ENCODE data around the gene SYNPO2. TPM values are rescaled to one million over a fixed set of nuclear protein-coding genes. Genes with fewer than 3 reads are reported as not detected.

Gene SYNPO2
- total and polyA plus RNA-seq, 10 of the 15 experiments (the other 5 are each of a cell fraction or from before 2014, with no cell fraction given): 0.04 to 0.34 (median 0.28) TPM

DNA sequence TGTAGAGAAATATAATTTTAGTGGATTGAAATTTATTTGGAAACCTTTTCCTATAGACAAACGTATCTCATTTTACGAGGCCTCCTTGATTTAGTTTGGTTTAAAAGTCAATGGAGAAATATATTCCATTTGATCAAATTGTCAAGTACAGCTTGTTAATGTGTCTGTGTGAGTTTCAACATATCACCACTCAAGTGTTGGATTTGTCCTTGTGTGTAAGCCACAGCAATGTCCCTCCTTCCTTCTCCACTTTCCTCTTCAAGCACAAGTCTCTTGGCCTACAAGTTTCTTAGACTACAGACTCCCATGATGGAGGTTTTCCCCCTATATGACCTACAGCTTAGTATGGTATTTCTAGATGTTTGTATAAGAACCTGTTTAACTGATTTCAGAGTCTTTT, 104.7 kb downstream of the SYNPO2 start:
- in situ Hi-C loops (cut with MboI) (no loop called here), intact Hi-C loops (cut with micrococcal nuclease; ENCODE audit: unreplicated experiment) (no loop called here)
- ChIA-PET SMC1A (ENCODE audit: uncharacterized antibody, unreplicated experiment) (no interaction called here), RAD21 (ENCODE audit: unreplicated experiment) (no interaction called here), POLR2A (no interaction called here), CTCF (interaction anchor here (1.6 kb wide), 1 partner anchor 10 kb away, joined by 4 read pairs; no protein-coding TSS in a partner anchor)
- Histone ChIP-seq H3K9ac (ENCODE audit: control insufficient read depth, insufficient read depth, low read length) (no peak overlapping the region), H3K9me3 (replicated peaks; ENCODE audit: control insufficient read depth, insufficient read depth, low read length) (no peaks in the 10 kb centered on the region), H3K27me3 (replicated peaks in 1 of 2; ENCODE audit: control insufficient read depth in 2 of 2, insufficient read depth in 2 of 2, low read length in 1 of 2) (no peaks in the 10 kb centered on the region; a peak in 2 of 4 replicates), H3K4me2 (ENCODE audit: control insufficient read depth, insufficient read depth) (no peak overlapping the region), H3K79me2 (ENCODE audit: control insufficient read depth, insufficient read depth, low read length) (no peaks in the 10 kb centered on the region), H3K4me3 (no peak overlapping the region), H3K4me1 (ENCODE audit: control insufficient read depth, insufficient read depth, low read length) (no peaks in the 10 kb centered on the region), H3K27ac (ENCODE audit: control insufficient read depth, insufficient read depth) (no peak overlapping the region), H4K20me1 (ENCODE audit: control insufficient read depth, insufficient read depth) (no peaks in the 10 kb centered on the region), H3K36me3 (ENCODE audit: control insufficient read depth in 2 of 2, insufficient read depth in 2 of 2, low read length in 1 of 2) (no peaks in the 10 kb centered on the region), H2AFZ (ENCODE audit: control insufficient read depth, low read depth, low read length) (no peak overlapping the region)
- no peak for FAIRE-seq
- WGBS (ENCODE audit: insufficient coverage, insufficient replicate concordance, low lambda C conversion rate, missing lambda C conversion rate): 45% methylated on average over 2 of the region's 2 CpGs
- TF ChIP-seq TCF3 (IDR thresholded peaks at IDR 0.05; ENCODE audit: borderline replicate concordance, insufficient read depth, low read depth, low read length) (no peak), RBBP5 (conservative IDR thresholded peaks at IDR 0.05) (no peak), GATAD2B (conservative IDR thresholded peaks at IDR 0.05; ENCODE audit: low read depth) (no peak), BMI1 (IDR thresholded peaks at IDR 0.05; ENCODE audit: borderline replicate concordance) (no peak), CEBPB (IDR thresholded peaks at IDR 0.05; ENCODE audit: borderline replicate concordance in 1 of 2, low read depth in 2 of 2, low read length in 2 of 2) (no peak), MYC (IDR thresholded peaks at IDR 0.05; ENCODE audit: insufficient read depth, insufficient read length, insufficient replicate concordance, low read length, severe bottlenecking) (no peak)
- TF ChIP-seq, protein P1, sequence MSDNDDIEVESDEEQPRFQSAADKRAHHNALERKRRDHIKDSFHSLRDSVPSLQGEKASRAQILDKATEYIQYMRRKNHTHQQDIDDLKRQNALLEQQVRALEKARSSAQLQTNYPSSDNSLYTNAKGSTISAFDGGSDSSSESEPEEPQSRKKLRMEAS (IDR thresholded peaks at IDR 0.05; ENCODE audit: low read depth, low read length): no peak
- TF ChIP-seq, protein P2, sequence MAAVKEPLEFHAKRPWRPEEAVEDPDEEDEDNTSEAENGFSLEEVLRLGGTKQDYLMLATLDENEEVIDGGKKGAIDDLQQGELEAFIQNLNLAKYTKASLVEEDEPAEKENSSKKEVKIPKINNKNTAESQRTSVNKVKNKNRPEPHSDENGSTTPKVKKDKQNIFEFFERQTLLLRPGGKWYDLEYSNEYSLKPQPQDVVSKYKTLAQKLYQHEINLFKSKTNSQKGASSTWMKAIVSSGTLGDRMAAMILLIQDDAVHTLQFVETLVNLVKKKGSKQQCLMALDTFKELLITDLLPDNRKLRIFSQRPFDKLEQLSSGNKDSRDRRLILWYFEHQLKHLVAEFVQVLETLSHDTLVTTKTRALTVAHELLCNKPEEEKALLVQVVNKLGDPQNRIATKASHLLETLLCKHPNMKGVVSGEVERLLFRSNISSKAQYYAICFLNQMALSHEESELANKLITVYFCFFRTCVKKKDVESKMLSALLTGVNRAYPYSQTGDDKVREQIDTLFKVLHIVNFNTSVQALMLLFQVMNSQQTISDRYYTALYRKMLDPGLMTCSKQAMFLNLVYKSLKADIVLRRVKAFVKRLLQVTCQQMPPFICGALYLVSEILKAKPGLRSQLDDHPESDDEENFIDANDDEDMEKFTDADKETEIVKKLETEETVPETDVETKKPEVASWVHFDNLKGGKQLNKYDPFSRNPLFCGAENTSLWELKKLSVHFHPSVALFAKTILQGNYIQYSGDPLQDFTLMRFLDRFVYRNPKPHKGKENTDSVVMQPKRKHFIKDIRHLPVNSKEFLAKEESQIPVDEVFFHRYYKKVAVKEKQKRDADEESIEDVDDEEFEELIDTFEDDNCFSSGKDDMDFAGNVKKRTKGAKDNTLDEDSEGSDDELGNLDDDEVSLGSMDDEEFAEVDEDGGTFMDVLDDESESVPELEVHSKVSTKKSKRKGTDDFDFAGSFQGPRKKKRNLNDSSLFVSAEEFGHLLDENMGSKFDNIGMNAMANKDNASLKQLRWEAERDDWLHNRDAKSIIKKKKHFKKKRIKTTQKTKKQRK (IDR thresholded peaks at IDR 0.05; ENCODE audit: low read depth, low read length): no peak
- no peak for ATAC-seq
- DNase-seq (ENCODE audit: low read depth, low spot score): no peak
- BruUV-seq (replicated peaks): no TSS peak

Measured in GM12878 (cell line).